OCI-LY1 (cell line): ENCODE data around the gene RAB3C.

Experiments used
- H2AFZ ChIP-seq: fragments of 200-600 bp; sonication (generic), shearing (Covaris generic); 2 replicates; pipeline ENCODE4 v1.6.0; 2014; ENCODE audit warnings: antibody characterized with exemption, mild to moderate bottlenecking, low read length
- H3F3A ChIP-seq: fragments of 200-600 bp; sonication (generic), shearing (Covaris generic); 2 replicates; pipeline ENCODE4 v1.6.0; 2014; ENCODE audit warnings: mild to moderate bottlenecking, antibody characterized with exemption, low read length, moderate library complexity; ENCODE audit not compliant: insufficient read depth
- H3K27ac ChIP-seq: fragments of 200-600 bp; sonication (generic); 2 replicates; pipeline ENCODE4 v1.5.1; 2014; ENCODE audit warnings: low read length, mixed run types, mild to moderate bottlenecking, low read depth; ENCODE audit not compliant: poor library complexity, severe bottlenecking
- H3K27me3 ChIP-seq: fragments of 200-600 bp; sonication (generic); 2 replicates; pipeline ENCODE4 v1.6.0; 2014; ENCODE audit warnings: antibody characterized with exemption, mild to moderate bottlenecking, low read length, moderate library complexity; ENCODE audit not compliant: insufficient read depth
- H3K36me3 ChIP-seq: fragments of 200-600 bp; sonication (generic); 2 replicates; pipeline ENCODE4 v1.6.1; 2014; ENCODE audit warnings: mild to moderate bottlenecking, antibody characterized with exemption, low read length, moderate library complexity, mixed read lengths; ENCODE audit not compliant: insufficient read depth
- H3K4me1 ChIP-seq: fragments of 200-600 bp; sonication (generic); 2 replicates; pipeline ENCODE4 v1.5.1; 2014; ENCODE audit warnings: mild to moderate bottlenecking, low read length, moderate library complexity; ENCODE audit not compliant: insufficient read depth, severe bottlenecking
- H3K4me2 ChIP-seq: fragments of 200-600 bp; sonication (generic), shearing (Covaris generic); 2 replicates; pipeline ENCODE4 v1.6.1; 2014; ENCODE audit warnings: low read length
- H3K4me3 ChIP-seq: fragments of 200-600 bp; sonication (generic); 2 replicates; pipeline ENCODE4 v1.5.1; 2014; ENCODE audit warnings: low read length, low read depth, mild to moderate bottlenecking, mixed read lengths; ENCODE audit not compliant: poor library complexity, severe bottlenecking
- H3K79me2 ChIP-seq: fragments of 200-600 bp; shearing (Covaris generic); 2 replicates; pipeline ENCODE4 v1.6.1; 2016; ENCODE audit warnings: mixed run types, low read length, mixed read lengths; ENCODE audit not compliant: insufficient read depth
- H3K9ac ChIP-seq: fragments of 200-600 bp; sonication (generic), shearing (Covaris generic); 2 replicates; pipeline ENCODE4 v1.6.1; 2014; ENCODE audit warnings: mild to moderate bottlenecking, low read length, mixed read lengths
- H3K9me2 ChIP-seq: fragments of 200-600 bp; sonication (generic), shearing (Covaris generic); 2 replicates; pipeline ENCODE4 v1.6.1; 2014; ENCODE audit warnings: low read depth, mild to moderate bottlenecking, low read length, mixed read lengths
- H3K9me3 ChIP-seq: fragments of 200-600 bp; shearing (Covaris generic); 2 replicates; pipeline ENCODE4 v1.6.1; 2014; ENCODE audit warnings: low read length, mixed read lengths
- H4K20me1 ChIP-seq: fragments of 200-600 bp; sonication (generic), shearing (Covaris generic); 2 replicates; pipeline ENCODE4 v1.6.0; 2016; ENCODE audit warnings: mild to moderate bottlenecking, low read length; ENCODE audit not compliant: insufficient read depth
- CTCF ChIP-seq: fragments of 200-600 bp; sonication (generic), shearing (Covaris generic); IDR thresholded peaks from 2 replicates; pipeline ENCODE4 v1.5.1; 2017; ENCODE audit warnings: mild to moderate bottlenecking, antibody characterized with exemption, low read length, moderate library complexity, mixed read lengths
- EZH2 ChIP-seq: fragments of 200-600 bp; sonication (generic), shearing (Covaris generic); IDR thresholded peaks from 2 replicates; pipeline ENCODE4 v1.8.0; 2017; ENCODE audit warnings: borderline replicate concordance, mixed run types, mild to moderate bottlenecking, antibody characterized with exemption, low read length, moderate library complexity, mixed read lengths

Gene RAB3C

GRCh38 chr5:58745350-58745749, 162.5 kb downstream of the RAB3C start:
- Histone ChIP-seq H3K79me2 (no peaks in the 10 kb centered on the region), H3K36me3 (no peaks in the 10 kb centered on the region), H3K4me2 (no peak overlapping the region), H3F3A (no peaks in the 10 kb centered on the region), H3K27ac (no peak overlapping the region), H2AFZ (no peak overlapping the region), H3K9me2 (no peaks in the 10 kb centered on the region), H3K4me1 (no peaks in the 10 kb centered on the region), H3K27me3 (no peaks in the 10 kb centered on the region), H3K9me3 (no peaks in the 10 kb centered on the region), H4K20me1 (no peaks in the 10 kb centered on the region), H3K4me3 (no peak overlapping the region), H3K9ac (no peak overlapping the region)
- TF ChIP-seq CTCF (no peak), EZH2 (no peak)

- Histone ChIP-seq H3K9ac (no peak overlapping the region), H3K4me3 (no peak overlapping the region), H3K79me2 (no peaks in the 10 kb centered on the region), H3K27ac (no peak overlapping the region), H3F3A (no peaks in the 10 kb centered on the region), H3K27me3 (no peaks in the 10 kb centered on the region), H2AFZ (no peak overlapping the region), H3K9me3 (no peaks in the 10 kb centered on the region), H3K4me2 (no peak overlapping the region), H4K20me1 (no peaks in the 10 kb centered on the region), H3K9me2 (no peaks in the 10 kb centered on the region), H3K4me1 (no peaks in the 10 kb centered on the region), H3K36me3 (no peaks in the 10 kb centered on the region)
- TF ChIP-seq CTCF (no peak), EZH2 (no peak)
Observed at GRCh38 chr5:58746321-58746720, 163.4 kb downstream of the RAB3C start.

GRCh38 chr5:58750036-58750435, 167.2 kb downstream of the RAB3C start:
- H3K9me2 ChIP-seq: no peaks in the 10 kb centered on the region
- H3K27ac ChIP-seq: no peak overlapping the region
- no peaks in the 10 kb centered on the region for H3K9me3 ChIP-seq
- H3F3A ChIP-seq: no peaks in the 10 kb centered on the region
- H3K9ac ChIP-seq: no peak overlapping the region
- H3K36me3 ChIP-seq: no peaks in the 10 kb centered on the region
- no peaks in the 10 kb centered on the region for H3K79me2 ChIP-seq
- H2AFZ ChIP-seq: no peak overlapping the region
- no peaks in the 10 kb centered on the region for H3K4me1 ChIP-seq
- no peak overlapping the region for H3K4me3 ChIP-seq
- TF ChIP-seq CTCF (no peak), EZH2 (no peak)
- no peaks in the 10 kb centered on the region for H4K20me1 ChIP-seq
- no peak overlapping the region for H3K4me2 ChIP-seq
- H3K27me3 ChIP-seq: no peaks in the 10 kb centered on the region
